Panc1 (cell line): ENCODE data around the gene KTN1.

Experiments used
- TF ChIP-seq, protein P1 (sequence below): fragments of 450-650 bp; IDR thresholded peaks from 2 replicates; pipeline ENCODE4 v1.5.1; 2017; ENCODE audit warnings: mild to moderate bottlenecking
- TF ChIP-seq, protein P2 (sequence below), 2 experiments: IDR thresholded peaks; 2 replicates each; pipeline ENCODE4 v1.6.1; 2011 to 2012; ENCODE audit warnings: low read depth in 2 of 2, control low read depth in 1 of 2, low read length in 1 of 2, mild to moderate bottlenecking in 1 of 2, moderate library complexity in 1 of 2; ENCODE audit not compliant: insufficient read depth in 1 of 2

DNA sequence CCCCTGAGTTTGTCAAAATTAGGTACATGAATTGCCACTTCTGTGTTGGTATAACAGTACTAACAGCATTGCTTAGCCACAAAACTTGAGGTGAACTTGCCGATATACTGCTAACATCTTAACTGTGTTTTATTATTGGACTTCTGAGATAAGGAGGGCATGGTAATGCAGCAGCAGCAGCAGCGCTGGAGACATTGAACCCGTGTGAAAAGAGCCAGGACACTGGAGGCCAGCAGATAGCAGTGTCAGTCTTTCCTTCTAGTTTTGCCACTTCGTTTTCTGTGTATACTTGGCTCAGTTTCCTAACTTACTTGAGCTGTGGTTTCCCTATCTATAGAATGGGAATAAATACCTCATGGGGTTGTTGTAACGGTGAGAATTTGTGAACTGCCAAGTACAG, 82.7 kb downstream of the KTN1 start:
- TF ChIP-seq, protein P1, sequence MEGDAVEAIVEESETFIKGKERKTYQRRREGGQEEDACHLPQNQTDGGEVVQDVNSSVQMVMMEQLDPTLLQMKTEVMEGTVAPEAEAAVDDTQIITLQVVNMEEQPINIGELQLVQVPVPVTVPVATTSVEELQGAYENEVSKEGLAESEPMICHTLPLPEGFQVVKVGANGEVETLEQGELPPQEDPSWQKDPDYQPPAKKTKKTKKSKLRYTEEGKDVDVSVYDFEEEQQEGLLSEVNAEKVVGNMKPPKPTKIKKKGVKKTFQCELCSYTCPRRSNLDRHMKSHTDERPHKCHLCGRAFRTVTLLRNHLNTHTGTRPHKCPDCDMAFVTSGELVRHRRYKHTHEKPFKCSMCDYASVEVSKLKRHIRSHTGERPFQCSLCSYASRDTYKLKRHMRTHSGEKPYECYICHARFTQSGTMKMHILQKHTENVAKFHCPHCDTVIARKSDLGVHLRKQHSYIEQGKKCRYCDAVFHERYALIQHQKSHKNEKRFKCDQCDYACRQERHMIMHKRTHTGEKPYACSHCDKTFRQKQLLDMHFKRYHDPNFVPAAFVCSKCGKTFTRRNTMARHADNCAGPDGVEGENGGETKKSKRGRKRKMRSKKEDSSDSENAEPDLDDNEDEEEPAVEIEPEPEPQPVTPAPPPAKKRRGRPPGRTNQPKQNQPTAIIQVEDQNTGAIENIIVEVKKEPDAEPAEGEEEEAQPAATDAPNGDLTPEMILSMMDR, result no peak
- TF ChIP-seq, protein P2, sequence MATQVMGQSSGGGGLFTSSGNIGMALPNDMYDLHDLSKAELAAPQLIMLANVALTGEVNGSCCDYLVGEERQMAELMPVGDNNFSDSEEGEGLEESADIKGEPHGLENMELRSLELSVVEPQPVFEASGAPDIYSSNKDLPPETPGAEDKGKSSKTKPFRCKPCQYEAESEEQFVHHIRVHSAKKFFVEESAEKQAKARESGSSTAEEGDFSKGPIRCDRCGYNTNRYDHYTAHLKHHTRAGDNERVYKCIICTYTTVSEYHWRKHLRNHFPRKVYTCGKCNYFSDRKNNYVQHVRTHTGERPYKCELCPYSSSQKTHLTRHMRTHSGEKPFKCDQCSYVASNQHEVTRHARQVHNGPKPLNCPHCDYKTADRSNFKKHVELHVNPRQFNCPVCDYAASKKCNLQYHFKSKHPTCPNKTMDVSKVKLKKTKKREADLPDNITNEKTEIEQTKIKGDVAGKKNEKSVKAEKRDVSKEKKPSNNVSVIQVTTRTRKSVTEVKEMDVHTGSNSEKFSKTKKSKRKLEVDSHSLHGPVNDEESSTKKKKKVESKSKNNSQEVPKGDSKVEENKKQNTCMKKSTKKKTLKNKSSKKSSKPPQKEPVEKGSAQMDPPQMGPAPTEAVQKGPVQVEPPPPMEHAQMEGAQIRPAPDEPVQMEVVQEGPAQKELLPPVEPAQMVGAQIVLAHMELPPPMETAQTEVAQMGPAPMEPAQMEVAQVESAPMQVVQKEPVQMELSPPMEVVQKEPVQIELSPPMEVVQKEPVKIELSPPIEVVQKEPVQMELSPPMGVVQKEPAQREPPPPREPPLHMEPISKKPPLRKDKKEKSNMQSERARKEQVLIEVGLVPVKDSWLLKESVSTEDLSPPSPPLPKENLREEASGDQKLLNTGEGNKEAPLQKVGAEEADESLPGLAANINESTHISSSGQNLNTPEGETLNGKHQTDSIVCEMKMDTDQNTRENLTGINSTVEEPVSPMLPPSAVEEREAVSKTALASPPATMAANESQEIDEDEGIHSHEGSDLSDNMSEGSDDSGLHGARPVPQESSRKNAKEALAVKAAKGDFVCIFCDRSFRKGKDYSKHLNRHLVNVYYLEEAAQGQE (IDR thresholded peaks at IDR 0.05; ENCODE audit: insufficient read depth in 1 of 2, low read depth in 2 of 2, low read length in 1 of 2), result no peak
